Immature natural killer cell (primary cell): ENCODE data around the gene SPPL3. TPM values are rescaled to one million over a fixed set of nuclear protein-coding genes. Genes with fewer than 3 reads are reported as not detected.

Source experiments
- DNase-seq, 3 donors: peaks; one replicate each; pipeline ENCODE4 v3.0.0; 2022; ENCODE audit warnings: mixed read lengths in 1 of 3
- H3K27ac Mint-ChIP-seq, 6 donors: one replicate each; pipeline ENCODE4 v1.8.0; 2020; ENCODE audit warnings: mixed read lengths in 6 of 6, mild to moderate bottlenecking in 5 of 6, inconsistent platforms in 4 of 6, moderate library complexity in 3 of 6
- H3K27me3 Mint-ChIP-seq, 3 donors: one replicate each; pipeline ENCODE4 v1.8.0; 2020 to 2021; ENCODE audit warnings: low read depth in 3 of 3, mild to moderate bottlenecking in 3 of 3, mixed read lengths in 3 of 3, moderate library complexity in 3 of 3, inconsistent platforms in 1 of 3
- H3K36me3 Mint-ChIP-seq, 3 donors: one replicate each; pipeline ENCODE4 v1.8.0; 2020; ENCODE audit warnings: mixed read lengths in 3 of 3, inconsistent platforms in 2 of 3, mild to moderate bottlenecking in 2 of 3
- H3K4me1 Mint-ChIP-seq, 2 donors: one replicate each; pipeline ENCODE4 v1.8.0; 2020; ENCODE audit warnings: inconsistent platforms in 2 of 2, mild to moderate bottlenecking in 2 of 2, mixed read lengths in 2 of 2, moderate library complexity in 1 of 2
- H3K4me3 Mint-ChIP-seq, 5 donors: one replicate each; pipeline ENCODE4 v1.8.0; 2020; ENCODE audit warnings: mild to moderate bottlenecking in 5 of 5, mixed read lengths in 5 of 5, inconsistent platforms in 3 of 5, moderate library complexity in 3 of 5
- H3K9me3 Mint-ChIP-seq, 6 donors: one replicate each; pipeline ENCODE4 v1.8.0; 2020; ENCODE audit warnings: mild to moderate bottlenecking in 6 of 6, mixed read lengths in 6 of 6, inconsistent platforms in 4 of 6, moderate library complexity in 3 of 6
- polyA plus RNA-seq, 3 donors: library from polyadenylated mRNA; unstranded; fragments of 300-500 nt; fragmentation: Illumina TruSeq; gene quantifications; one replicate each; pipeline ENCODE4 v1.2.3, GENCODE V29; 2021

Gene SPPL3
- polyA plus RNA-seq, 3 donors from 2014 or later, result 10.2 to 18.8 (median 15.6) TPM

GRCh38 chr12:120775862-120776552 lies 128.2 kb downstream of the SPPL3 start:
- Mint-ChIP-seq H3K9me3 (no peaks in the 10 kb centered on the region), H3K27ac (peak overlapping the region in 2 of 6 donors; percentile 11 to 23), H3K27me3 (peaks cover 0 to 2% (median 2%) of the 10 kb centered on the region in 3 donors), H3K4me1 (peaks cover 33 to 45% of the 10 kb centered on the region in 2 donors), H3K4me3 (no peak overlapping the region), H3K36me3 (peaks cover 0 to 8% (median 6%) of the 10 kb centered on the region in 3 donors)
- DNase-seq, result no peak

- peaks cover 38 to 53% of the 10 kb centered on the region in 2 donors for H3K4me1 Mint-ChIP-seq
- H3K36me3 Mint-ChIP-seq, result peaks cover 0 to 5% (median 4%) of the 10 kb centered on the region in 3 donors
- no peaks in the 10 kb centered on the region for H3K9me3 Mint-ChIP-seq
- H3K27ac Mint-ChIP-seq, result peak overlapping the region; percentile 19 to 65 (median 59)
- peaks cover 0 to 4% (median 2%) of the 10 kb centered on the region in 3 donors for H3K27me3 Mint-ChIP-seq
- peak in 1 of 3 donors; percentile 12 for DNase-seq
- peak overlapping the region in 4 of 5 donors; percentile 4 to 40 (median 24) for H3K4me3 Mint-ChIP-seq
These were observed 129.8 kb downstream of the SPPL3 start for GRCh38 chr12:120774169-120774916.

- peaks cover 0 to 6% (median 2%) of the 10 kb centered on the region in 3 donors for H3K27me3 Mint-ChIP-seq
- peaks cover 8 to 21% (median 13%) of the 10 kb centered on the region in 3 donors for H3K36me3 Mint-ChIP-seq
- H3K4me1 Mint-ChIP-seq, result peaks cover 36 to 47% of the 10 kb centered on the region in 2 donors
- DNase-seq, result no peak
- H3K9me3 Mint-ChIP-seq, result no peaks in the 10 kb centered on the region
- peak overlapping the region in 3 of 6 donors; percentile 40 to 72 (median 56) for H3K27ac Mint-ChIP-seq
- H3K4me3 Mint-ChIP-seq, result peak overlapping the region in 3 of 5 donors; percentile 8 to 14 (median 12)
These were observed 133.1 kb downstream of the SPPL3 start for GRCh38 chr12:120771097-120771496.

- no peaks in the 10 kb centered on the region for H3K9me3 Mint-ChIP-seq
- no peak overlapping the region for H3K27ac Mint-ChIP-seq
- no peak overlapping the region for H3K4me3 Mint-ChIP-seq
- DNase-seq, result no peak
- H3K4me1 Mint-ChIP-seq, result peaks cover 14 to 20% of the 10 kb centered on the region in 2 donors
- peaks cover 19 to 32% (median 19%) of the 10 kb centered on the region in 3 donors for H3K36me3 Mint-ChIP-seq
- H3K27me3 Mint-ChIP-seq, result peaks cover 0 to 7% (median 0%) of the 10 kb centered on the region in 3 donors
These were observed 136.8 kb downstream of the SPPL3 start for GRCh38 chr12:120767071-120768024.

- peaks cover 19 to 35% (median 24%) of the 10 kb centered on the region in 3 donors for H3K36me3 Mint-ChIP-seq
- peaks cover 12 to 13% of the 10 kb centered on the region in 2 donors for H3K4me1 Mint-ChIP-seq
- no peaks in the 10 kb centered on the region for H3K9me3 Mint-ChIP-seq
- H3K4me3 Mint-ChIP-seq, result no peak overlapping the region
- H3K27me3 Mint-ChIP-seq, result peaks cover 0 to 5% (median 0%) of the 10 kb centered on the region in 3 donors
- H3K27ac Mint-ChIP-seq, result peak overlapping the region in 2 of 6 donors; percentile 18 to 31
- DNase-seq, result no peak
These were observed 137.6 kb downstream of the SPPL3 start for GRCh38 chr12:120766566-120766965.

GRCh38 chr12:120764816-120765215 lies 139.3 kb downstream of the SPPL3 start:
- peaks cover under 1 to 5% (median 2%) of the 10 kb centered on the region in 3 donors for H3K27me3 Mint-ChIP-seq
- no peaks in the 10 kb centered on the region for H3K4me1 Mint-ChIP-seq
- H3K4me3 Mint-ChIP-seq, result no peak overlapping the region
- H3K9me3 Mint-ChIP-seq, result no peaks in the 10 kb centered on the region
- DNase-seq, result no peak
- H3K36me3 Mint-ChIP-seq, result peaks cover 19 to 42% (median 20%) of the 10 kb centered on the region in 3 donors
- H3K27ac Mint-ChIP-seq, result no peak overlapping the region

GRCh38 chr12:120763250-120763649 lies 140.9 kb downstream of the SPPL3 start:
- H3K27me3 Mint-ChIP-seq, result peaks cover 2 to 4% (median 2%) of the 10 kb centered on the region in 3 donors
- H3K9me3 Mint-ChIP-seq, result no peaks in the 10 kb centered on the region
- H3K36me3 Mint-ChIP-seq, result peaks cover 15 to 33% (median 20%) of the 10 kb centered on the region in 3 donors
- peak overlapping the region in 2 of 6 donors; percentile 23 to 24 for H3K27ac Mint-ChIP-seq
- H3K4me1 Mint-ChIP-seq, result no peaks in the 10 kb centered on the region
- no peak overlapping the region for H3K4me3 Mint-ChIP-seq
- DNase-seq, result no peak

GRCh38 chr12:120762086-120762485 lies 142.1 kb downstream of the SPPL3 start:
- Mint-ChIP-seq H3K27me3 (peaks cover 2 to 4% (median 3%) of the 10 kb centered on the region in 3 donors), H3K9me3 (no peaks in the 10 kb centered on the region), H3K4me1 (no peaks in the 10 kb centered on the region), H3K27ac (peak overlapping the region in 1 of 6 donors; percentile 30), H3K4me3 (no peak overlapping the region), H3K36me3 (peaks cover 13 to 25% (median 14%) of the 10 kb centered on the region in 3 donors)
- no peak for DNase-seq

GRCh38 chr12:120761519-120761934 lies 142.6 kb downstream of the SPPL3 start:
- peaks cover 2 to 4% (median 3%) of the 10 kb centered on the region in 3 donors for H3K27me3 Mint-ChIP-seq
- DNase-seq, result no peak
- no peaks in the 10 kb centered on the region for H3K4me1 Mint-ChIP-seq
- H3K4me3 Mint-ChIP-seq, result no peak overlapping the region
- peak overlapping the region in 3 of 6 donors; percentile 23 to 53 (median 30) for H3K27ac Mint-ChIP-seq
- no peaks in the 10 kb centered on the region for H3K9me3 Mint-ChIP-seq
- H3K36me3 Mint-ChIP-seq, result peaks cover 12 to 25% (median 12%) of the 10 kb centered on the region in 3 donors

GRCh38 chr12:120760349-120761254 lies 143.6 kb downstream of the SPPL3 start:
- Mint-ChIP-seq H3K9me3 (peaks cover 0 to under 1% (median 0%) of the 10 kb centered on the region in 6 donors), H3K4me3 (no peak overlapping the region), H3K4me1 (no peaks in the 10 kb centered on the region), H3K27ac (peak overlapping the region in 2 of 6 donors; percentile 40 to 41), H3K27me3 (peaks cover 2 to 3% (median 3%) of the 10 kb centered on the region in 3 donors), H3K36me3 (peaks cover 12 to 20% (median 12%) of the 10 kb centered on the region in 3 donors)
- no peak for DNase-seq

- Mint-ChIP-seq H3K4me1 (no peaks in the 10 kb centered on the region), H3K27me3 (peaks cover 6 to 10% (median 7%) of the 10 kb centered on the region in 3 donors), H3K4me3 (no peak overlapping the region), H3K27ac (peak overlapping the region in 1 of 6 donors; percentile 19), H3K36me3 (peaks cover 12 to 20% (median 15%) of the 10 kb centered on the region in 3 donors), H3K9me3 (peaks cover 0 to 9% (median 5%) of the 10 kb centered on the region in 6 donors)
- no peak for DNase-seq
These were observed 144.4 kb downstream of the SPPL3 start for GRCh38 chr12:120759591-120760348.
